Stimulated activated naive CD4-positive, alpha-beta T cell treated with Interleukin-2 at 50 U/mL for 16 hours (primary cell): ENCODE measurements around the gene HS3ST6.
"Not testable (repeated sequence)": the region's sequence is repeated elsewhere in the genome, so short reads cannot be mapped to it uniquely, and the experiment has no call there.

Source experiments
- DNase-seq: peaks from one replicate; lab custom pipeline; 2025; lab: John Stamatoyannopoulos, UW

Gene HS3ST6

DNA sequence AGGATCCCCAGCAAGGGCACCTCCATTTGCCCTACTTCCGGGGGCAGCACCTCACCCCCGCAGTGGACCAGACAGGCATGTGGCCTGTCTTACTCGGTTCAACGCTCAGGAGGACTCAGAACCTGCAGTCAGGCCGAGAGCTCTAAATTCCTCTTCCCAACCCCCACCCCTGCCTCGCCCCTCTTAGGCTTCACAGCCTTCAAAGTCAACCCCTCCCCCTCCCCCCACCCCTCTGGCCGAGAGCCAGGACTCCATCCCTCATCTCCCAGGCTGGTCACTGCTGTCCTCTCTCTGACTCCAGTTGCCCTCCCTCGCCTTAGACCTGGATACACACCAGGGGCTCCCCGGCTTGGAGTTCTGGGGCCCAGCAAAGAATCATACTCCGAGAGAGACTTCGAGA, 8.1 kb upstream of the HS3ST6 start:
- no peak for DNase-seq

DNA sequence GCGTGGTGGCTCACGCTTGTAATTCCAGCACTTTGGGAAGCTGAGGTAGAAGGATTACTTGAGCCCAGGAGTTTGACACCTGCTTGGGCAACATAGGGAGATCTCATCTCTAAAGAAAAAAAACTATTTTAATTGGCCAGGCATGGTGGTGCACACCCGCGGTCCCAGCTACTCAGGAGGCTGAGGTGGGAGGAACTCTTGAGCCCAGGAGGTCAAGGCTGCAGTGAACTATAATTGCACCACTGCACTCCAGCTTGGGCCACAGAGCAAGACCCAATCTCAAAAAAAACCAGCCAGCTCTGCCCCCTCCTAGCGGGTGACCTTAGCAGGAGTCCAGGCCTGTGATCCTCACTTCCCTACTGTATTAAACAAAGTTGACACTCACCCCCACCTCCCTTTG, 5.9 kb upstream of the HS3ST6 start:
- no peak for DNase-seq

DNA sequence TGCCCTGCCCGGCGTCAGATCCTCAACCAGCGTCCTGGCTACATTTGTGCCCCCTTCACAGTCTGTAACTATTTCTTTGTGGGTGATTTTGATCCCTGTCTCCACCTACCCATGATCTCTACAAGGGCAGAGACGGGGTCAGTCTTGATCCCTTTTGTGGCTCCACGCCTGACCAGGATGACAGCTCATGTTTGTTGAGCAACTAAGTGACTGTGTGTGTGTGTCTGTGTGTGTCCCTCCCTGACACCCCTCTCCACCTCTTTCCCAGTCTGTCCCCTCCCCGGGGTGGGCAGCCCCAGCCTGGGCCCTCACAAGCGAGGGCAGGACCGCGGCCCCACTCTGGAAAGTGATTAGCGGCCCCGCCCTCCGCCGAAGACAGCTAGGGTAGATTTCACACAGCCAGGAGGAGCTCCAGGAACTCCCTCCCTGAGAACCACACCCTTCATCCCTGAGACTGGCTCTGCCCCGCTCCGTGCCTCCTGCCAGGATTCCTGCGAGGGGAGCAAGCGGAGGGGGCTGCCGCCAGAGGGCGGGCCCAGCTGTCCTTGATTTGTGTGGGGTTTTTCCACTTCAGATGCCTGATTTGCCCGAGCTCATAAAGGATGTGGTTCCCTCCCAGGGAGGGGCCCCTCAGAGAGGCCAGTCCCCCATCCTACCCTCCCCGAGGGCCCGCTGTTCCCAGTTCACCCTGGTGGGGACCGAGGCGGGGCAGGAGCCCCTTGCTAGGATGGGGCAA, 5.3 kb upstream of the HS3ST6 start:
- DNase-seq = no peak

DNA sequence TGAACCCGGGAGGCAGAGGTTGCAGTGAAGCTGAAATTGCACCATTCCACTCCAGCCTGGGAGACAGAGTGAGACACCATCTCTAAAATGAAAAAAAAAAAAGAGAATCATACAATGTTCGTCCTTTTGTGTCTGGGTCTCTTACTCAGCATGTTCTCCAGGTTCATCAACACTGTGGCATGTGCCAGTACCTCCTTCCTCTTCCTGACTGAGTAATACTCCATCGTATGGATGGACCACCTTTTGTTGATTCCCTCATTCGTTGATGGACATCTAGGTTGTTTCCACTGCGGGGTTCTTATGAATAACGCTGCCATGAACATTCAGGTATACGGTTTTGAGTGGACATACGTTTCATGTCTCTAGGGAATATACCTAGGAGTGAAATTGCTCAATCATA, 4.1 kb upstream of the HS3ST6 start:
- DNase-seq = no peak

DNA sequence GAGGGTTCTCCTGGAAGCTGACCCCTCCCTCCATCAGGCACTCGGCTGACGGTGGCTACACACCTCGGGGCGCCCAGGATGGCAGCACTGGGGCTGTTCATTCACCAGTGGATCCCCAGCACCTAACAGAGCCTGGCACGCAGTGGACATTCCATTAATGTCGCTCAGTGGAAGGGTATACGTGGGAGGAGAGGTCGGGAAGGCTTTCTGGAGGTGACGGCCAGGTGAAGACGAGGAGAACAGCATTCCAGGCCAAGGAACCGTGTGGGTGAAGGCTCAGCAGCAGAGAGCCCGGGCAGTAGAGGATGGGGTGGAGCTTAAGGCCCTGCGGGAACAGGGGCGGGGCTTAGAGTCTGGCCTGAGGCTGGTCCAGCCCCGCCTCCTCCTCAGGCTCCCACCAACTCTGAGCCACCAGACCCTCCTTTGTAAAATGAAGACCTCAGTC, 2.5 kb upstream of the HS3ST6 start:
- DNase-seq = no peak

DNA sequence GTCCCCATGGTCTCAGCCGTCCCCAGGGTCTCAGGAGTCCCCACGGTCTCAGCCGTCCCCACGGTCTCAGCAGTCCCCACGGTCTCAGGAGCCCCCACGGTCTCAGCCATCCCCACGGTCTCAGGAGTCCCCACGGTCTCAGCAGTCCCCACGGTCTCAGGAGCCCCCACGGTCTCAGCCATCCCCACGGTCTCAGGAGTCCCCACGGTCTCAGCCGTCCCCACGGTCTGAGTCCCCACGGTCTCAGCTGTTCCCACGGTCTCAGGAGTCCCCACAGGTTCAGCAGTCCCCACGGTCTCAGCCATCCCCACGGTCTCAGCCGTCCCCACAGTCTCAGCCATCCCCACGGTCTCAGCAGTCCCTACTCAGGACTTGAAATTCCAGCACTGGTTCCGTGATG, 1.9 kb upstream of the HS3ST6 start:
- not testable (repeated sequence) for DNase-seq

DNA sequence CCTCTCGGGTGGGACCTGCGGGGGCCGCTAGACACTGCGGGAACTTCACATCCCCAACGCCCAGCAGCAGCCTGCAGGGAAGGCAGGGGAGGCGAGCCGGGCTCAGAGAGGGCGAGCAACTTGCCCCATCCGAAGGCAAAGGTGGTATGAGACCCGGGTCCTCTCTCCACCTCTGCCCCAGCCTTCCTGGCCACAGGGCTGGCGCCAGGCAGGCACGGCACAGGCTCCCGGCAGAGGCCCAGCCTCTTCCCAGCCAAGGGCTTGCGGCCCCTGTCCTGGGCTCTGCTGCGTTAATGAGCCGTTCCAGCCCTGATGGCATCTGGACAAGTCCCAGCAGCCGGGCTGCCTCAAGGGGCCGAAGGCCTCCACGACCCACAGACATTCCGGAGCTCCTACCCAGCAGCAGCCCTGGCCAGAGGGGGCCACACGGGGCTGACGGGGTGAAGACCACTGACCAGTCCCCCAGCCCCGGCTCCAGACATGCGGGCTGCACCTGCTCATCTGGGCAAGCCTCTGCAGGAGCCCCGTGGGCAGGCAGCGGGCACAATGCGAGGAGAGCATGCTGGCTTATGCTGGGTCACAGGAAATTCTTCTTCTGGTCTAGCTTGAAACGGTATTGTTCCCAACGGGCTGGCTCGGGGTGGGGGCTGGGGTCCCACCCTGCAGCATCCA, 1.2 kb upstream of the HS3ST6 start:
- DNase-seq = no peak

DNA sequence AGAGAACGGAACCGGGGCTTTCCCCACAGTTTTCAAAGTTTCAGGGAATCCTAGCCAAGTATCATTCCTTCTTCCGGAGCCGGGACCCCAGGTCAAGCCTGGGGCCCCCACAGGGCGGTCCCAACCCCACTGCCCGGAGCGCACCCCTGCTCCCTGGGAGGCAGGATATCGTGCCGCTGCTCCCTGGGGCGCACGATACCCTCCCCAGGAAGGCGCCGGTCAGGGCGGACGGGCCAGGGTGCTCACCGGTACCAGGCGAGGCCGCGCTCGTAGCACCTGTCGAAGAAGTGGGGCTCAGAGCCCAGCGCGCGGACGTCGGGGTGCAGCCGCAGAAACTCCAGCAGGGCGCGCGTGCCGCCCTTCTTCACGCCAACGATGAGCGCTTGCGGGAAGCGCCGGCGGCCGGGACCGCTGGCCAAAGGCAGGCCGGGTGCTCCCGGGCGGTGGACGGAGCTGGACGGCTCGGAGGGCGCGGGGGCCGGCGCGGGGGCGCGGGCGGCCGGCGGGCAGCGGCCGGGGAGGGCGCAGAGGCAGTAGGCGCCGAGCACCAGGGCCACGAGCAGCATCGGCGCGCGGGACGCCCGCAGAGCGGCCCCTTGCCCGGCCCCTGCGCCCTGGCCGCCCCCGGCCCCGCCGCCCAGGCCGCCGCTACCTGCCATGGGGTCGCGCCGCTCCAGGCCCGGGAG, 407 bp downstream of the HS3ST6 start:
- no peak for DNase-seq

DNA sequence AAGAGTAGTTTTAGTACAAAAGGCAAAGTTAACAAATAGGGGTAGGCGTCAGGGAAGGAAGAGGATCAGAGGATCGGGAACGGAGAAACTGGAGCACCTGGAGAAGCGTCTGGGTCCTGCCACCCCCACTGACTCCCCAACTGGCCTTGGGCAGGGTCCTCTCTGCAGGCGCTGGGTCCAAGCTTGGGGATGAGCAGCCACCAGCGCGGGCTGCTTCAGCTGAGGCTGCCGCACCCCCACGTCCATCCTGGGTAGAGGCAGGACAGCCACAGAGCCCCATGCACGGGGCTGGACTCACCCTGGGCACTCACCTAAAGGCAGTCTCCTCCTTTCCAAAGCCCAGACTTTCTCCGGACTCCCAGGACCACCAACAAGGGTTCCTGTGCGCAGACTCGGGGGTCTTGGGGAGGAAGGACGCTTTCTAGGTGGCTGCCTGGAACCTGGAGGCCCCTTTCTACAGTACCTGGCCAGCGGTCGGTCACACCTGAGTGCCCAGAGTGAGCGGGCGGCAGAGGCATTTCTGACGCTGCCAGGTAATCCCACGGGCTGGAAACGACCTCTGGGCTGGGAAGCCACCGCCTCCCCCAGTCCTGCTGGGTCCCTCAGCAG, 1.1 kb downstream of the HS3ST6 start:
- no peak for DNase-seq

DNA sequence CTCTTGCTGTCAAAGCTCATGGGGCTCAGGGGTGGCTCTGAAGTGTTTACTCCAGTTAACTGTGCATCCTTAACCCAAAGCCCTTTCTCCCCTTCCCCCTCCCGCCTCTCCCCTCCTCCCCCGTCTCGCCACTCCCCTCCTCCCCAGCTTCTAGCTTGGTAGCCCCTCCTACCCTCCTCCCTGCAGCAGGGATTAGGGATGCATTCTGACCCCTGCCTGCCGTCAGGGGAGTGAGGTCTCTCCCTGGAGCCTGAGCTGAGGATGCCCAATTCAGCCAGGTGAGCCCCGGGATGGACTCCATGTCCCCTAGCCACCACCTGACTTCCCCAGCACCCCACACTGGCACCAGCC, 1.6 kb downstream of the HS3ST6 start:
- DNase-seq = no peak

DNA sequence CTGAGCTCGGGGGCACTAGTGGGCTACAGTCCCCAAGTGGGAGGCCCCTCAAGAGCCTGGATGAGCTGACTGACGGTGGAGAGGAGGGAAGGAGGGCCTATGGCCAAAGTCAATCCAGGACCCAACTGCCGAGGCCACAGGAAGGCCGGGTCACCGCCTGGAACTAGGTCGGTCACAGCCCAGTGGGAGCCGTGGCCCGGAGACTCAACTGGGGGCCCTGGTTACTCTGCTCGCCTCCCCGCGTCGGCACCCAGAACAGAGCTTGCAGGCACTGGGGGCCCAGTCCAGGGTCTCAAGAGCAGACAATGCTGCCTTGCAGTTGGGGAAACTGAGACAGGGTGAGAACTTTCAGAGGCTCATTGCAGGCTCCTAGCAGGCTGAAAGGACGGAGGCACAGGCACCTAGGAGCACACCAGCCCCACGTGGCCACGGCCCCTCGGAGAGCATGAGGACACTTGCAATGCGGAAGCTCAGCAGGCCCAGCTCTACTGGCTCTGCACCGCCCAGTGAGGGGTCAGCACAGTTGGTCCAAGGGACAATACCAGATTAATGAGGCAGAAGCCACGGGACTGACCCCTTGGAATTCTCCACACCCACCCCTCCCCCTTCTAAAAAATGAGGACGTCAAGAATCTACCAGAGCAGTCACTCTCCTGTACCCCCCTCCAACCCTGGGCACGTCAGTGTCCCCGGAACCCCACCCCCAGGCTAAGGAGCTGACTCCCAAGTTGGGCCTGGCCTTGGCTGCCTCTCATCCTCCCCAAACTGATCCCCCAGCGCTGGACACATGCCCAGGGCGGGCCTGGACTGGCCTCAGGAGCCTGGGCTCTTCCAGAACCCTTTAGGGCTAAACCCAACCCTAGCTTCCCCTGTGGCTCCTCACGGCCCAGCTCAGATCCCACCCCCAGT, 2.2 kb downstream of the HS3ST6 start:
- DNase-seq = no peak

DNA sequence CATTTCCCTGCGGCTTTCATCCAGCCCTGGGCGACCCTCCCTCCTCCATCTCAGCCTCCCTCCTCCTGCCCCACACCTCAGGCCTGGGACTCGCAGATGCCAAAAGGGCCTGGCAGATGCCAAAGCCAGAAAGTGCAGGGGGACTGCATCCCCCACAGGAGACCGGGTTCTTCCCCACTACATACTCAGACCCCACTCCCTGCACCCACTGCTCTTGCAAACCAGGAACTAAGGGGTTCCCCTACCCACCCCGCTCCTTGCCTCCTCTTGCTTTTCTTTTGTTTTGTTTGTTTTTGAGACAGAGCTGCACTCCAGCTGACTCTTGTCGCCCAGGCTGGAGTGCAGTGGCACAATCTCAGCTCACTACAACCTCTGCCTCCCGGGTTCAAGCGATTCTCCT, 3.2 kb downstream of the HS3ST6 start:
- DNase-seq = no peak

DNA sequence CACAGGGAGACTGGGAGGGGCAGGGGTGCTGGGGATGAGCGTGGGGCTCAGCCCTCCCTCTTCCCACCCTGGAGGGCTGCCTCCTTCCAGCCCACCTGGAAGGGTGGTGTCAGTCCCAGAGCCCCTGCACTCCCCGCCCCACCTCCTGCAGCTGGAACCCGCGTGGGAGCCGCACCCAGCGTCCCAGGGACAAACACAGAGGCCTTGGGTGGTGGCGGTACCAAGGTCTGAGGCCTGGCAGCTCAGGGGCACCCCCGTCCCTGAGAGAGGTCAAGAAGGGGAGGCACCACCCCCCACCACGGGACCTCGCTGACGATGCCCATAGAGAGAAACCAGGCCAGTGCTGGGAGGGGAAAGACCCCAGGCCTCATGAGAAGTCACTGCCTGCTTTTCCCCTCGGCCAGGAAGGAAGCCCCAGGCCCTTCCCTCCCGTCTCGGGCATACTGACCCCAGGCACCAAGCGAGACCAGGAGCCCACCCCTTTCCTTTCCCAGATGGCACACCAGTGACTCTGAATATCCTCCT, 4.1 kb downstream of the HS3ST6 start:
- DNase-seq = no peak

DNA sequence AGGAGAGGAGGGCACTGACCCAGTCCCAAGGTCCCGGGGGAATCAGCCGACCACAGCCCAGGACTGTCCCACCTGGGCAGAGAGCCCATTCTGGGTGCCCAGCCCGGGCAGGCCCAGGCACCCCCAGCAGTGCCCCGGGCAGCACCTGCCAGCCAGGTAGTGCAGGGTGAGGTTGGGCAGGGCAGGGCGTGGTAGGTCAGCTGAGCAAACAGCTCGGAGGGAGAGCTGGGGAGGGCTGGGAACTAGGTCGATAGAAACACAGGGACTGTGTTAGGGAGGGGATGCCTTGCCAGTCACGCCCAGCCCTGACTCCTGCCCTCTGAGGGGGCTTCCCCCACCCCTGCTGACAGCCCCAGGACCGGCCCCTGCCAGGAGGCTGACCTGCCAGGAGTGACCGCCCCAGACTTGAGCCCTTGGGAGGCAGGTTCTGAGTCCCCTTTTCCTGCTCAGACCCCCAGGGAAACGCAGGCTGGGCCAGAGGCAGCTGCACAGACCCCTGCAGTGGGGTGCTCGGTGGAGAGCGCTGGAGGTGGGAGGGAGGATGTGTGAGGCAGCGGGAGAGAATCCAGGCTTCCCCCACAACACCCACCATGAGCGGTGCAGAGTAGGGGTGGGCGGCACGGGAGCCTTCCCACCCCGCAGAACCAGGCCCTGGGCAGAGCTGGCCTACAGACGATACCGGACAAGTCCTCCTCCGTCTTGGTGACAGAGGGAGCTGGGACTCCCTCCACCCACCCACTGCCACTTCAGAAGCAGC, 4.7 kb downstream of the HS3ST6 start:
- no peak for DNase-seq

DNA sequence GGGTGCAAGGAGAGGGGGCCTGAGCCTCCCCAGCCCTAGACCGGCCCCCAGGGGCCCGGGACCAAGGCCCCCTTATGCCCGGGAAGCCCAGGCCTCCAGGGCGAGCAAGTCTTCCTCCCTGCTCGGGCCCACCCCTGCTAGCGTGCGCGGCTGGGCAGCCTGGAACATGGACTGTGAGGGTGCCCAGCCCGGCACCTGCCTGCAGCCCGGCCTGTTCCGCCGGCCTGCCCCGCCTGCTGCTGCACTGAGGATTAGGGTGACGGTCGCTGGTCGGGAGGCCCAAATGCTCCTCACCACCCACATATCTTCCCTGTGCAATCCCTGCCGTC, 6.0 kb downstream of the HS3ST6 start:
- no peak for DNase-seq

DNA sequence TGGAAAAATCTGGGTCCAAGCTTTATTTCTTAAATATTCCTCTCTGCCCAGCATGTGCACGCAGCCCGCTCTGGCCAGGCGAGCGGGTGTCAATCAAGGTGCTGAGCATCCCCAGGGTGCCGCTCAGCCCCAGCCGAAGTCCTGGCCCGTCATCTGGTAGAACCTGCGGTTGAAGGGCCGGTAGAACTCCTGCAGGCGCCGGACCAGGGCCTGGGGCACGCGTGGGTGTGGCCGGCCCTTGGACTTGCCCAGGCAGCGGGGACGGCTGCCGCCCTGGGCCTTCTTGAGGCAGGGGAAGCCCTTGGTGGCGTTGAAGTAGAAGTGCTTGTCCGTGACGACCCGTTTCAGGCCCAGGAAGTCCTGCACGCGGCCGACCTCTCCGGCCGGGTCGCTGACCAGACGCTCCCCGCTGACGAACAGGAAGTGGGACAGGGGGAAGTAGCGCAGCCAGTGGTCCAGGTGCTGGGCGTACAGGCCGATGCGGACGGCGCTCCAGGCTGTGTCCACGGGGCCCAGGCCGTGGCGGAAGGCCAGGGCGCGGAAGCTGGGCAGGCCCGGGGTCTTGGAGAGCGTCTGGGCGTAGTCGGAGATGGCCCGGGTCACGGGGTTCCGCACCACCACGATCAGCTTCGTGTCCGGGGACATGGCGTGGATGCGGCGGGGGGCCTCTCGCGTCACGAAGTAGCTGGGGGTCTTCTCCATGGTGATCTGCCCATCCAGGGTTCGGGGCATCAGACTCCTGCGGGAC, 6.6 kb downstream of the HS3ST6 start:
- no peak for DNase-seq

DNA sequence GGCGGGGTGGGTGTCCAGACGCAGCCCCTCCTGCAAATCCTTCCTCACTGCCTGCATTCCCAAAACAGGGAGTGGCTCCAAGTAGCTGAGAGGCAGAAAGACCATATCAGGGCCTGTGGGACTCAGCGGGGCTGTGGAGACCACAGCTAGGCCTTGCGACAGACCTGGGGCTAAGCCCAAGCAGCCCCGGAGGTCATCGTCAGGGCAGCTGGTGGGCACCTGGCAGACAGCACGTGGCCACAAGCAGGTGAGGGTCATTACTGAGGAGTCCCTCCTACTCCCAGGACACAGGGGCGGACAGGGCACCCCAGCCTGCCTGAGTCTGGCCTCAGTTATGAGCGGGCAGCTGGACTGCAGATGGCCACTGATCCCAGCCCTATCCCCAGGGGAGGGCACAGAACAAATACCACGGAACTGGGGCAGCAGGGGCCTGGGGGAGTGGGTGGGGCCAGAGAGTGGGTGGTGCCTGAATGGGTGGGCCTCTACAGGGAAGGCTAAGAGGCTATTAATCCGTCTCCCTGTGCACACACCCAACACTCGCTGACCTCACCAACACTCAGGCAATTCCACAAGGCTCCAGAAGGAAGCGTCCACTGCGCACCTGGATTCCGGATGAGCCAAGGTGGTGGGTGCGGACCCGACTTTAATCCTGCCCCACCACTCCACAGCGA, 8.5 kb downstream of the HS3ST6 start:
- no peak for DNase-seq

DNA sequence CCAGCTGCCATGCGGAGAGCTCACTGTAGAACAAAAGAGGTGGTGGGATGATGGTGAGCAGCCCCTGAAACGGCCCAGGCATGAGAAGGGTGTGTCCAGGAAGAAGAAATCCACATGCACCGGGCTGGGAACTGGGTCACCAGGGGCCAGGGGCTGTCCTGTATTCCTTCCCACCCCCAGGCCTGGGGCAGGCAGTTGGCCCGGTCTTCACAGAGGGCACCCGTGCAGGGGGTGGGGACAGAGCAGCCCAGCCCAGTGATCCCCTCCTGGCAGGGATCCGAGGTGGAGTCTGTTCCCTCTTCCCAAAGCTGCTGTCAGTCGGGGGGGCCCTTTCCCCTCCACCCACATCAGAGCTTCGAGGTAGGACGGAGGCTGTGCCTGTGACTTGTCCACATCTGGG, 9.2 kb downstream of the HS3ST6 start:
- DNase-seq = no peak

DNA sequence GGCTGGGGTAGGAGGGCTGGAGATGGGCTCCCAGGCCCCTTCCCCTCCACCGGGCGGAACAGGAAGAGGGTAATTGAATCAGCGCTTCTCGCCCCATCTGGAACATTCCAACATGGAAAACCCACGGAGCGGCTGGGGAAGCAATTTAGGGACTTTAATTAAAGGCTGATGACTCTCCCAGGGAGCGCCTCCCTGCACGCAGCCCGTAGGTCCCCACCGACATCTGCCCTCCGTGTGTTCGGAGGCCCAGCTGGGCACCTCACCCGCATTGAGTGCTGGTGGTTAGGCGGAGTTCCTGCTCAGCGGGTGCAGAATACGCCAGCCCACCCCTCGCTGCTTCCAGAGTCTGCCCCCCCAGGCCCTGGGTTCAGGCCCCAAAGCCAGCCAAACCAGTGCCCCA, 10.0 kb downstream of the HS3ST6 start:
- no peak for DNase-seq
